ENCODE data around the gene ZNF609.

DNA sequence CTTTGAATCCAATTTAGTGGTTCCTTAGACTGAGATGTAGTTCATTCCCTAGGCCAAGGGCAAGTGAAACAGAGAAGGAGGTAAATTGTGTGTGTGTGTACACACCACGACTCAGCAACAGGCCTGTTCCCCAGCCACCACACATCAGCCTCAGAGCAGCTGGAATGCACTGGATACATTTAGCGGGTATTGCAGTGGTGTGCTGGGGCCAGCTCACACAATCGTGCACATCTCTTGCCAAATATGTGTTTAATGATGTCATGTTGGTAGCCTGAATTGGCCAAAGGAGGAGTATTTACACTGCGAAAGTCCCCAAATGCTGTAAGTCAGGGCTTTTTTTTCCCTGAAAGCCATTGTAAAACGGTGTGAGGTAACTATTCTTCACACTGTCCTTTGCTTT, 232.8 kb downstream of the ZNF609 start:
- TF ChIP-seq, protein P1, sequence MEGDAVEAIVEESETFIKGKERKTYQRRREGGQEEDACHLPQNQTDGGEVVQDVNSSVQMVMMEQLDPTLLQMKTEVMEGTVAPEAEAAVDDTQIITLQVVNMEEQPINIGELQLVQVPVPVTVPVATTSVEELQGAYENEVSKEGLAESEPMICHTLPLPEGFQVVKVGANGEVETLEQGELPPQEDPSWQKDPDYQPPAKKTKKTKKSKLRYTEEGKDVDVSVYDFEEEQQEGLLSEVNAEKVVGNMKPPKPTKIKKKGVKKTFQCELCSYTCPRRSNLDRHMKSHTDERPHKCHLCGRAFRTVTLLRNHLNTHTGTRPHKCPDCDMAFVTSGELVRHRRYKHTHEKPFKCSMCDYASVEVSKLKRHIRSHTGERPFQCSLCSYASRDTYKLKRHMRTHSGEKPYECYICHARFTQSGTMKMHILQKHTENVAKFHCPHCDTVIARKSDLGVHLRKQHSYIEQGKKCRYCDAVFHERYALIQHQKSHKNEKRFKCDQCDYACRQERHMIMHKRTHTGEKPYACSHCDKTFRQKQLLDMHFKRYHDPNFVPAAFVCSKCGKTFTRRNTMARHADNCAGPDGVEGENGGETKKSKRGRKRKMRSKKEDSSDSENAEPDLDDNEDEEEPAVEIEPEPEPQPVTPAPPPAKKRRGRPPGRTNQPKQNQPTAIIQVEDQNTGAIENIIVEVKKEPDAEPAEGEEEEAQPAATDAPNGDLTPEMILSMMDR (IDR thresholded peaks at IDR 0.05): no peak
- no peak for TF ChIP-seq POLR2A (IDR thresholded peaks at IDR 0.05)
